Activated CD4-positive, alpha-beta T cell treated with anti-CD3 and anti-CD28 coated beads for 36 hours (primary cell): ENCODE data around the gene ATP6V0B. TPM values are rescaled to one million over a fixed set of nuclear protein-coding genes. Genes with fewer than 3 reads are reported as not detected.
A peak's percentile ranks its signal among the peaks of the same experiment; 100 is the strongest.

Experiments used
- ATAC-seq: fragments of 200-7000 bp; cut with Tn5 transposase; one replicate; pipeline ENCODE4 v1.10.0; 2021; ENCODE audit warnings: mild to moderate bottlenecking, moderate library complexity
- CTCF ChIA-PET: fragments of 350-600 bp; sonication (Branson Sonifier 250); formaldehyde crosslinking; loops from one replicate; lab custom pipeline; 2021; ENCODE audit warnings: antibody characterized with exemption; lab: Charles Lee
- POLR2A ChIA-PET: fragments of 350-600 bp; sonication (Branson Sonifier 250); formaldehyde crosslinking; loops from one replicate; lab custom pipeline; 2021; ENCODE audit warnings: antibody characterized with exemption, inconsistent platforms; lab: Charles Lee
- DNase-seq: peaks from one replicate; pipeline ENCODE4 v3.0.0-alpha.2; 2020
- H3K27ac Mint-ChIP-seq: one replicate; pipeline ENCODE4 v1.8.0; 2021; ENCODE audit warnings: mixed read lengths
- H3K27me3 Mint-ChIP-seq: one replicate; pipeline ENCODE4 v1.8.0; 2021; ENCODE audit warnings: mixed read lengths
- H3K36me3 Mint-ChIP-seq: one replicate; pipeline ENCODE4 v1.8.0; 2021; ENCODE audit warnings: low read depth, mixed read lengths
- H3K4me1 Mint-ChIP-seq: one replicate; pipeline ENCODE4 v1.8.0; 2021; ENCODE audit warnings: mixed read lengths
- H3K4me3 Mint-ChIP-seq: one replicate; pipeline ENCODE4 v1.8.0; 2021; ENCODE audit warnings: mild to moderate bottlenecking, moderate library complexity, mixed read lengths
- H3K9me3 Mint-ChIP-seq: one replicate; pipeline ENCODE4 v1.8.0; 2021; ENCODE audit warnings: low read depth, mixed read lengths
- intact Hi-C, 2 experiments: fragments of 100-400 bp; cut with DNase I in 1 of 2; cut with micrococcal nuclease in 1 of 2; formaldehyde crosslinking; loops; one replicate each; pipeline versions ENCODE4 v1.14.2 to v1.15.1; 2022 to 2024; cut with DNase I, micrococcal nuclease
- total RNA-seq, 2 experiments: library from RNA; stranded (reverse); gene quantifications; one replicate each; pipeline ENCODE4 v1.2.3, GENCODE V29; 2021

Gene ATP6V0B
- total RNA-seq, 2 experiments from 2014 or later: 39.4 to 75.6 TPM

GRCh38 chr1:43978264-43978550, 3.4 kb downstream of the ATP6V0B start:
- H3K9me3 Mint-ChIP-seq: no peaks in the 10 kb centered on the region
- intact Hi-C loops: loop anchor here in 1 of 2 experiments (5.0 kb wide), 2 partner anchors 234 to 526 kb away; partner anchors contain the start of genes DMAP1 and HYI
- H3K27ac Mint-ChIP-seq: no peak overlapping the region
- ChIA-PET POLR2A (interaction anchor here (0.6 kb wide), 1 partner anchor 50 kb away, joined by 5 read pairs; no protein-coding TSS in a partner anchor), CTCF (interaction anchor here (0.6 to 1.3 kb wide), 3 partner anchors 27 to 46 kb away, joined by 3 to 4 read pairs (median 3); no protein-coding TSS in a partner anchor)
- peaks cover 5% of the 10 kb centered on the region for H3K27me3 Mint-ChIP-seq
- no peak for ATAC-seq
- peaks cover 46% of the 10 kb centered on the region for H3K4me1 Mint-ChIP-seq
- peak overlapping the region; percentile 74 for H3K4me3 Mint-ChIP-seq
- peaks cover 48% of the 10 kb centered on the region for H3K36me3 Mint-ChIP-seq
- DNase-seq: no peak

DNA sequence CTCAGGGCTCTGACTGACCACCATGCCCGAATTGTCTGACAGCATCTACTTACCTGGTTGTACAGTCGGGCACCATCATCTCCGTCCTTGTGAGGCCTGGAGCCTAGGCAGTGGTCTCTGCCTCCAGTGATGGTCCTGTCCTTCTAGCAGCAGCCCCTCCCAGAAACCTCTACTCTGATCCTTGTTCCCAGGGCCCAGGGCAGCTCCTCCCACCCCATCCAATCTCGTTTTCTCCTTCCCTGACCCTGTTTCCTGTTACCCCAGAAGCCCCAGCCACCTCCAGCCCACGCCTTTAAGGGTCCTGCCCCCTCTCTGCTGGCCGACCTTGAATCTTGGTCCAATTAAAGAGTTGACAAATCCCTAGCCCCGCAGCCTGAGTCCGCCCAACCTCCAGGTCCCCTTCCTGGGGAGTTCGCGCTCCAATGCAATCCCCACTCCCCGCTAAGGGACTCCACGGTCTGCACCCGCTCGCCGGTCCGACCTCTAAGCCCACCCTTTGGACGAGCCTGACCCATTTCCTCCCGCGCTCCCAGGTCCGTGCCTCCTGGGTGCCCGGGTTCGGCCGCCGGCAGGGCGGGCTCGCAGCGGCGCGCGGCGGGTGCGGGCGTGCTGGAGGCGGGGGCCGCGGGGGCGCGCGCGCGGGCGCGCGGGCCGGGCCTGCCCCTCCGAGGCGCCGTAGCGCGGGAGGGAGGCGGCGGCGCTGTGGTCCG, 3.9 kb downstream of the ATP6V0B start, which contains the start of gene B4GALT2:
Gene B4GALT2 (plus strand): TSS at position 660 of the 710 bp plus-strand sequence. CDS start 1,951 bp downstream, outside the sequence.
- ATAC-seq (no peak), DNase-seq (peak; percentile 65)
- H3K9me3 Mint-ChIP-seq: no peaks in the 10 kb centered on the region
- CTCF ChIA-PET: interaction anchor here (1.1 to 1.3 kb wide), 2 partner anchors 26 to 46 kb away, joined by 3 read pairs; no protein-coding TSS in a partner anchor
- H3K27ac Mint-ChIP-seq: peak within 1 kb of the TSS; percentile 76
- H3K4me1 Mint-ChIP-seq: peaks cover 42% of the 10 kb centered on the region
- H3K27me3 Mint-ChIP-seq: peaks cover 5% of the 10 kb centered on the region
- POLR2A ChIA-PET: interaction anchor here (0.6 kb wide), 1 partner anchor 50 kb away, joined by 5 read pairs; no protein-coding TSS in a partner anchor
- peak within 1 kb of the TSS; percentile 84 for H3K4me3 Mint-ChIP-seq
- intact Hi-C loops: loop anchor here in 1 of 2 experiments (1.0 to 5.0 kb wide), 4 partner anchors 52 to 526 kb away; partner anchors contain the start of genes DMAP1, HYI and ST3GAL3
- peaks cover 46% of the 10 kb centered on the region for H3K36me3 Mint-ChIP-seq

GRCh38 chr1:43979261-43979527, 4.4 kb downstream of the ATP6V0B start:
- no peaks in the 10 kb centered on the region for H3K9me3 Mint-ChIP-seq
- ChIA-PET CTCF (no interaction called here), POLR2A (no interaction called here)
- DNase-seq (no peak), ATAC-seq (no peak)
- intact Hi-C loops: loop anchor here in 1 of 2 experiments (1.0 to 5.0 kb wide), 4 partner anchors 51 to 527 kb away; partner anchors contain the start of genes DMAP1, HYI and ST3GAL3
- peaks cover 42% of the 10 kb centered on the region for H3K36me3 Mint-ChIP-seq
- H3K27ac Mint-ChIP-seq: no peak overlapping the region
- no peak overlapping the region for H3K4me3 Mint-ChIP-seq
- H3K4me1 Mint-ChIP-seq: peaks cover 37% of the 10 kb centered on the region
- peaks cover 5% of the 10 kb centered on the region for H3K27me3 Mint-ChIP-seq

DNA sequence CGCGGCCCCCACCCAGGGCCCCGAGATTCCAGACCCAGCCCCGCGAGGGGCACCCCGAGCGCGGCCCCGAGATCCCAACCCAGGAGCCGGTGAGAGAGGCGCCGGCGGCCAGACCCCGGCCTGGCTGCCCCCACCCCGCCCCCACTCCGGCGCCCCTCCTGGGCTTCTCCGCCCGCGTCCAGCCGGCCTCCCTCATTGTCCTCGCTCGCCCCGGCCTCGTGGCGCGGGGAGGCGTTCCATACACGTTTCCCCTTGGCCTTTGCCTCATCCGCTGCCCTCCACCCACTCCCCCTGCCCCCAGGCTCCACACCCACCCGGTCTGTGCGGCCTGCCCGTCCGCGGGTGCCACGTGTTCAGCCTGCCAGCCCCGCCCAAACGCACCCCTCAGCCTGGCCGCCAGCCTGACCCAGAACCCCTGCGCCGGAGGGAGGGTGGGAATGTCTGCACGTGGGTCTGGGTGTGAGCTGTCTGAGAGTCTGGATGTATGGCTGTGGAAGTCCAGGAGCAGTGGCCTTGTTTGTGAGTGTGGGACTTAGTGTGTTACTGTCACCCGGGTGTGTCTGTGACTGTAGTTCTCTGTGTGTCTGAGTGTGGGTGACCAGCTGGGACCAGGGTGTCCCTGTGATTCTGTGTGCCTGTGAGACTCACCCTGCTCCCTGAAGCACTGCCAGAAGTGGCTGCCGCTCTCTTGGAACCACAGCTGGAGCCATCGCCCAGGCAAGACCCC, 4.9 kb downstream of the ATP6V0B start:
- CTCF ChIA-PET: no interaction called here
- intact Hi-C loops: loop anchor here in 1 of 2 experiments (1.0 to 5.0 kb wide), 4 partner anchors 51 to 527 kb away; partner anchors contain the start of genes DMAP1, HYI and ST3GAL3
- H3K27me3 Mint-ChIP-seq: peaks cover 5% of the 10 kb centered on the region
- peaks cover 36% of the 10 kb centered on the region for H3K4me1 Mint-ChIP-seq
- ATAC-seq (peak; percentile 31), DNase-seq (peak; percentile 52)
- H3K36me3 Mint-ChIP-seq: peaks cover 42% of the 10 kb centered on the region
- POLR2A ChIA-PET: no interaction called here
- peak overlapping the region; percentile 84 for H3K4me3 Mint-ChIP-seq
- no peaks in the 10 kb centered on the region for H3K9me3 Mint-ChIP-seq
- H3K27ac Mint-ChIP-seq: peak overlapping the region; percentile 76

- Mint-ChIP-seq H3K27ac (peak overlapping the region; percentile 20), H3K36me3 (peaks cover 43% of the 10 kb centered on the region)
Observed at GRCh38 chr1:43980255-43981134, 5.7 kb downstream of the ATP6V0B start.

GRCh38 chr1:43981135-43981491, 6.4 kb downstream of the ATP6V0B start:
- CTCF ChIA-PET: no interaction called here
- Mint-ChIP-seq H3K4me3 (no peak overlapping the region), H3K27me3 (peaks cover 5% of the 10 kb centered on the region), H3K36me3 (peaks cover 47% of the 10 kb centered on the region), H3K27ac (no peak overlapping the region), H3K9me3 (no peaks in the 10 kb centered on the region), H3K4me1 (peaks cover 31% of the 10 kb centered on the region)
- ATAC-seq (no peak), DNase-seq (no peak)
- intact Hi-C loops: no loop called here
- POLR2A ChIA-PET: no interaction called here

More at GRCh38 chr1:43980255-43981134, 5.7 kb downstream of the ATP6V0B start:
- peaks cover 5% of the 10 kb centered on the region for H3K27me3 Mint-ChIP-seq
- peak overlapping the region; percentile 84 for H3K4me3 Mint-ChIP-seq
- DNase-seq (no peak), ATAC-seq (no peak)
- H3K9me3 Mint-ChIP-seq: no peaks in the 10 kb centered on the region
- intact Hi-C loops: no loop called here
- H3K4me1 Mint-ChIP-seq: peaks cover 36% of the 10 kb centered on the region
- ChIA-PET CTCF (no interaction called here), POLR2A (no interaction called here)

- ChIA-PET POLR2A (no interaction called here), CTCF (no interaction called here)
- peaks cover 5% of the 10 kb centered on the region for H3K27me3 Mint-ChIP-seq
- H3K9me3 Mint-ChIP-seq: no peaks in the 10 kb centered on the region
- no peak for ATAC-seq
- H3K4me3 Mint-ChIP-seq: no peak overlapping the region
- no peak overlapping the region for H3K27ac Mint-ChIP-seq
- DNase-seq: no peak
- H3K36me3 Mint-ChIP-seq: peaks cover 42% of the 10 kb centered on the region
- H3K4me1 Mint-ChIP-seq: peaks cover 26% of the 10 kb centered on the region
- intact Hi-C loops: no loop called here
Observed at GRCh38 chr1:43981636-43982035, 6.9 kb downstream of the ATP6V0B start.

GRCh38 chr1:43982241-43982640, 7.5 kb downstream of the ATP6V0B start:
- POLR2A ChIA-PET: no interaction called here
- no peak for ATAC-seq

GRCh38 chr1:43982808-43983207, 8.0 kb downstream of the ATP6V0B start:
- DNase-seq: no peak
- no peak overlapping the region for H3K27ac Mint-ChIP-seq
- H3K9me3 Mint-ChIP-seq: no peaks in the 10 kb centered on the region
- H3K4me1 Mint-ChIP-seq: peaks cover 15% of the 10 kb centered on the region
- H3K4me3 Mint-ChIP-seq: no peak overlapping the region
- peaks cover 5% of the 10 kb centered on the region for H3K27me3 Mint-ChIP-seq
- no peak for ATAC-seq
- POLR2A ChIA-PET: no interaction called here
- CTCF ChIA-PET: no interaction called here
- intact Hi-C loops: no loop called here
- H3K36me3 Mint-ChIP-seq: peaks cover 30% of the 10 kb centered on the region

More at GRCh38 chr1:43982241-43982640, 7.5 kb downstream of the ATP6V0B start:
- no peak for DNase-seq
- intact Hi-C loops: no loop called here
- H3K27me3 Mint-ChIP-seq: peaks cover 5% of the 10 kb centered on the region
- H3K36me3 Mint-ChIP-seq: peaks cover 36% of the 10 kb centered on the region
- H3K9me3 Mint-ChIP-seq: no peaks in the 10 kb centered on the region
- no peak overlapping the region for H3K4me3 Mint-ChIP-seq
- peaks cover 20% of the 10 kb centered on the region for H3K4me1 Mint-ChIP-seq
- CTCF ChIA-PET: no interaction called here
- H3K27ac Mint-ChIP-seq: no peak overlapping the region

DNA sequence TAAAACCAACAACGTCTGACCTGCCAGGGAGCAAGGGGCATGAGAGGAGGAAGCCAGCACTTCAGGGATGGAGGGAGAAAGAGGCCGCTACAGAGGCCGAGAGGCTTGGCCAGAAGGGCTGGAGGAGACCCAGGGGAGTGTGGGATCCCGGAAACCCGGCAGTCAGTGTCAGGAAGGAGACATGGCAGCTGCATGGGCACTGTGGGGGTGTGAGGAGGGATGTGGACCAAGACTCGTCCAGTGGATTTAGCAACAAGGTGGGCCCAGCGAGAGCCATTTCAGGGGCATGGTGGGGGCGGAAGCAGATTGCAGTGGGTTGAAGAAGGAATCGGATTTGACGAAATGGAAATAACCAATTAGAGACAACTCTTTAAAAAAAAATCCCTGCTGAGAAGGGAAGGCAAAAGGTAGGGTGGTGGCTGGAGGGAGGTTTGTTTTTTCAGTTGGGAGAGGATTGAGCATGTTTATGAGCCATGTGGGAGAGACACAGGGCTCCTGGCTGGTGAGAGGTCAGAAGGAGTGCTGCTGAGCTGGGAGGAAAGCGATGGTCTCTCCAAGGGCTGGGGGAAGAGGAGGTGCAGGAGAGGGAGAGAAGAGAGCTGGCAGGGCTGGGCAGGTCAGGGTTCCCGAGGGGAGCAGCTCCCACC, 8.6 kb downstream of the ATP6V0B start:
- intact Hi-C loops: no loop called here
- no peak for DNase-seq
- peaks cover 5% of the 10 kb centered on the region for H3K27me3 Mint-ChIP-seq

More for the DNA sequence above, 8.6 kb downstream of the ATP6V0B start:
- H3K4me3 Mint-ChIP-seq: no peak overlapping the region
- CTCF ChIA-PET: interaction anchor here (0.5 kb wide), 1 partner anchor 182 kb away, joined by 4 read pairs; no protein-coding TSS in a partner anchor
- no peaks in the 10 kb centered on the region for H3K9me3 Mint-ChIP-seq
- POLR2A ChIA-PET: no interaction called here
- no peak for ATAC-seq
- H3K36me3 Mint-ChIP-seq: peaks cover 24% of the 10 kb centered on the region
- H3K4me1 Mint-ChIP-seq: peaks cover 10% of the 10 kb centered on the region
- no peak overlapping the region for H3K27ac Mint-ChIP-seq
